ENCODE results near the gene TMEM158.

DNA sequence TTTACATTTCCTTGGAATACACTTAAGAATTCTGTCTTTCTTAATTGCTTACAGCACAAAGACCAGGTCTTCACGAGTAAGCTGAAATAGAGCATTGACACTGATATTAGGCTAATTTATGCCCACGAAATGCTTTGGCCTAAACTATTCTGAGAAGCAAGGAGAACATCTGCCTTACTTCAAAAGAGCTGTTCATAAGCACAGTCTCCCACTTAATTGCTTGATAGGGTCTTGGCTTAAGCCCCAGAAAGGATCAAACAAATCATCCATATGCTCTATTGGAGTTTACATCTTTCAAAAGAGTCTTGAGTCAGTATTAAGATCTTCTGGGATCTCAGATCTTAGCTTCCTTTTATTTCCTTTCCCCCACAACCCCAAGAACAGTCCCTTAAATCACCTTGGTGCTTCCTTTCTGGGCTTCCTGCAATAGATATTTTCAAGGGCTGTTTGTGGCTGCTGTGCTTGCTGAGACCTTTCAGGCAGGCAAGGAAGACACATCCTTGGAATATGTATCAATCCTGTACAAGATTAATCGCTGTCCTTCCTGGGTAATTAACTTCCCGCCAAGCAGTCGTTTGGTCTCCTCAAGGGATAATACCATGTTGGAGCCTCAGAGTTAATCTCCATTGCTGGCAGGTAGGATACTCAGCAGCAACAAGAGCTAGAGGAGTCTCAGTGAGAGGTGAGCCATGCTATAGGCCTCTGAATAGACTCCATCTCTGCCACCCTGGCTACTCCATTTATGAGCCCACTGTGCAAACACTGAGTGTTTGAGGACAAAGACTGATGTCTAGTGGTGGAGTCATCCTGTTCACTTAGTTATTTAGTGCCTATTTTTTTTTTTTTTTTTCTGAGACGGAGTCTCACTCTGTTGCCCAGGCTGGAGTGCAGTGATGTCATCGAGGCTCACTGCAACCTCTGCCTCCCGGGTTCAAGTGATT, 37.1 kb downstream of the TMEM158 start:
- TF ChIP-seq, protein P1, sequence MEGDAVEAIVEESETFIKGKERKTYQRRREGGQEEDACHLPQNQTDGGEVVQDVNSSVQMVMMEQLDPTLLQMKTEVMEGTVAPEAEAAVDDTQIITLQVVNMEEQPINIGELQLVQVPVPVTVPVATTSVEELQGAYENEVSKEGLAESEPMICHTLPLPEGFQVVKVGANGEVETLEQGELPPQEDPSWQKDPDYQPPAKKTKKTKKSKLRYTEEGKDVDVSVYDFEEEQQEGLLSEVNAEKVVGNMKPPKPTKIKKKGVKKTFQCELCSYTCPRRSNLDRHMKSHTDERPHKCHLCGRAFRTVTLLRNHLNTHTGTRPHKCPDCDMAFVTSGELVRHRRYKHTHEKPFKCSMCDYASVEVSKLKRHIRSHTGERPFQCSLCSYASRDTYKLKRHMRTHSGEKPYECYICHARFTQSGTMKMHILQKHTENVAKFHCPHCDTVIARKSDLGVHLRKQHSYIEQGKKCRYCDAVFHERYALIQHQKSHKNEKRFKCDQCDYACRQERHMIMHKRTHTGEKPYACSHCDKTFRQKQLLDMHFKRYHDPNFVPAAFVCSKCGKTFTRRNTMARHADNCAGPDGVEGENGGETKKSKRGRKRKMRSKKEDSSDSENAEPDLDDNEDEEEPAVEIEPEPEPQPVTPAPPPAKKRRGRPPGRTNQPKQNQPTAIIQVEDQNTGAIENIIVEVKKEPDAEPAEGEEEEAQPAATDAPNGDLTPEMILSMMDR (IDR thresholded peaks at IDR 0.05), result no peak
- TF ChIP-seq POLR2AphosphoS5 (IDR thresholded peaks at IDR 0.05), result no peak
